ENCODE results near the gene POM121L2.
A peak's percentile ranks its signal among the peaks of the same experiment; 100 is the strongest.

Gene POM121L2

GRCh38 chr6:27332692-27333641 lies 20.9 kb upstream of the POM121L2 start:
- H3K4me3 ChIP-seq (replicated peaks in 1 of 2; ENCODE audit: low read depth in 2 of 2, low read length in 2 of 2) = peak overlapping the region; percentile 0 to 62

GRCh38 chr6:27327023-27327738 lies 15.1 kb upstream of the POM121L2 start:
- TF ChIP-seq CTCF (IDR thresholded peaks at IDR 0.05; ENCODE audit: low read depth, low read length) = no peak
- H3K4me3 ChIP-seq (replicated peaks in 1 of 2; ENCODE audit: low read depth in 2 of 2, low read length in 2 of 2) = no peak overlapping the region
- DNase-seq (ENCODE audit: low read depth in 2 of 2) = no peak

More at GRCh38 chr6:27332692-27333641, 20.9 kb upstream of the POM121L2 start:
- no peak for TF ChIP-seq CTCF (IDR thresholded peaks at IDR 0.05; ENCODE audit: low read depth, low read length)
- peak; percentile 41 to 87 for DNase-seq (ENCODE audit: low read depth in 2 of 2)

- H3K4me3 ChIP-seq (replicated peaks in 1 of 2; ENCODE audit: low read depth in 2 of 2, low read length in 2 of 2) = no peak overlapping the region
- TF ChIP-seq CTCF (IDR thresholded peaks at IDR 0.05; ENCODE audit: low read depth, low read length) = no peak
- no peak for DNase-seq (ENCODE audit: low read depth in 2 of 2)
Measured at GRCh38 chr6:27321901-27322300, 9.8 kb upstream of the POM121L2 start.

GRCh38 chr6:27321370-27321769 lies 9.3 kb upstream of the POM121L2 start:
- TF ChIP-seq CTCF (IDR thresholded peaks at IDR 0.05; ENCODE audit: low read depth, low read length) = no peak
- DNase-seq (ENCODE audit: low read depth in 2 of 2) = no peak
- no peak overlapping the region for H3K4me3 ChIP-seq (replicated peaks in 1 of 2; ENCODE audit: low read depth in 2 of 2, low read length in 2 of 2)

- no peak overlapping the region for H3K4me3 ChIP-seq (replicated peaks in 1 of 2; ENCODE audit: low read depth in 2 of 2, low read length in 2 of 2)
- no peak for TF ChIP-seq CTCF (IDR thresholded peaks at IDR 0.05; ENCODE audit: low read depth, low read length)
- no peak for DNase-seq (ENCODE audit: low read depth in 2 of 2)
Measured at GRCh38 chr6:27318973-27319372, 6.9 kb upstream of the POM121L2 start.

GRCh38 chr6:27314046-27314445 lies 2.0 kb upstream of the POM121L2 start:
- H3K4me3 ChIP-seq (replicated peaks in 1 of 2; ENCODE audit: low read depth in 2 of 2, low read length in 2 of 2) = no peak overlapping the region
- no peak for DNase-seq (ENCODE audit: low read depth in 2 of 2)
- TF ChIP-seq CTCF (IDR thresholded peaks at IDR 0.05; ENCODE audit: low read depth, low read length) = no peak

Measured in cardiac fibroblast (primary cell).